Measurements from ENCODE around the gene FDXR. TPM values are rescaled to one million over a fixed set of nuclear protein-coding genes. Genes with fewer than 3 reads are reported as not detected.

The FDXR gene
- total and polyA plus RNA-seq, 9 of the 15 experiments (the other 6 are each of a cell fraction or from before 2014, with no cell fraction given), result 0.89 to 70.7 (median 30.9) TPM

DNA sequence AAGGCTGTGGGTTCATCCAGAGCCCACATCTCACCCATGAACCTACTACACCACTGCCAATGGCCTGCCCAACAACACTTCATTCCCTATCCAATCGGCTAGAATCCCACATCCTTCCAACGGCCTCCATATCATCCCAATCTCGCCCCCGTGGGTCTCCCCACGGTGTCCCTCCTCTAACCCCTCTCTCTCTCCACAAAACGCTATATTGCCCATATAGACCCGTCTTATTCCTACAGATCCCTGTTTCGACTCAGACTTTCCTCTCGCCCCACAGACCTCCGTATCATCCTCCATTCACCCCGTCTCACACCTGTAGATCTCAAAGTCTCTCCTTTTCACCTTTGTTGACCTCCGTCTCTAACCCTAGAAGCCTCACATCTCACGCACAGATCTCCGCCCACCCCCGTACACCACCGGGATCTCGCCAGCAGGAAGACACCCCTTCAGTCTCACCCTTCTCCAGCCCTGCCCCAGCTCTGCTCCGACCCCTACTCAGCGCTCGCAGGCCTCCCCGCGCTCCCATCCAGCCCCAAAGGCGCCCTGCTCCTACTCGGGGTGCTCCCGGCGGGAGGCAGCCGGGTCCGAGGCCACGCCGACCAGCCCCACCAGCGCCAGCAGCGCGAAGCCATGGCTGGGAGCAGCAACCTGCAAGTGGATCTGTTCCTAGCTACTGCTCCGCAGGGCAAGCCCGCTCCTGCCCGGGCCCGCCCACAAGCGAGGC lies at the start of gene FDXR (continued):
- TF ChIP-seq, protein P1, sequence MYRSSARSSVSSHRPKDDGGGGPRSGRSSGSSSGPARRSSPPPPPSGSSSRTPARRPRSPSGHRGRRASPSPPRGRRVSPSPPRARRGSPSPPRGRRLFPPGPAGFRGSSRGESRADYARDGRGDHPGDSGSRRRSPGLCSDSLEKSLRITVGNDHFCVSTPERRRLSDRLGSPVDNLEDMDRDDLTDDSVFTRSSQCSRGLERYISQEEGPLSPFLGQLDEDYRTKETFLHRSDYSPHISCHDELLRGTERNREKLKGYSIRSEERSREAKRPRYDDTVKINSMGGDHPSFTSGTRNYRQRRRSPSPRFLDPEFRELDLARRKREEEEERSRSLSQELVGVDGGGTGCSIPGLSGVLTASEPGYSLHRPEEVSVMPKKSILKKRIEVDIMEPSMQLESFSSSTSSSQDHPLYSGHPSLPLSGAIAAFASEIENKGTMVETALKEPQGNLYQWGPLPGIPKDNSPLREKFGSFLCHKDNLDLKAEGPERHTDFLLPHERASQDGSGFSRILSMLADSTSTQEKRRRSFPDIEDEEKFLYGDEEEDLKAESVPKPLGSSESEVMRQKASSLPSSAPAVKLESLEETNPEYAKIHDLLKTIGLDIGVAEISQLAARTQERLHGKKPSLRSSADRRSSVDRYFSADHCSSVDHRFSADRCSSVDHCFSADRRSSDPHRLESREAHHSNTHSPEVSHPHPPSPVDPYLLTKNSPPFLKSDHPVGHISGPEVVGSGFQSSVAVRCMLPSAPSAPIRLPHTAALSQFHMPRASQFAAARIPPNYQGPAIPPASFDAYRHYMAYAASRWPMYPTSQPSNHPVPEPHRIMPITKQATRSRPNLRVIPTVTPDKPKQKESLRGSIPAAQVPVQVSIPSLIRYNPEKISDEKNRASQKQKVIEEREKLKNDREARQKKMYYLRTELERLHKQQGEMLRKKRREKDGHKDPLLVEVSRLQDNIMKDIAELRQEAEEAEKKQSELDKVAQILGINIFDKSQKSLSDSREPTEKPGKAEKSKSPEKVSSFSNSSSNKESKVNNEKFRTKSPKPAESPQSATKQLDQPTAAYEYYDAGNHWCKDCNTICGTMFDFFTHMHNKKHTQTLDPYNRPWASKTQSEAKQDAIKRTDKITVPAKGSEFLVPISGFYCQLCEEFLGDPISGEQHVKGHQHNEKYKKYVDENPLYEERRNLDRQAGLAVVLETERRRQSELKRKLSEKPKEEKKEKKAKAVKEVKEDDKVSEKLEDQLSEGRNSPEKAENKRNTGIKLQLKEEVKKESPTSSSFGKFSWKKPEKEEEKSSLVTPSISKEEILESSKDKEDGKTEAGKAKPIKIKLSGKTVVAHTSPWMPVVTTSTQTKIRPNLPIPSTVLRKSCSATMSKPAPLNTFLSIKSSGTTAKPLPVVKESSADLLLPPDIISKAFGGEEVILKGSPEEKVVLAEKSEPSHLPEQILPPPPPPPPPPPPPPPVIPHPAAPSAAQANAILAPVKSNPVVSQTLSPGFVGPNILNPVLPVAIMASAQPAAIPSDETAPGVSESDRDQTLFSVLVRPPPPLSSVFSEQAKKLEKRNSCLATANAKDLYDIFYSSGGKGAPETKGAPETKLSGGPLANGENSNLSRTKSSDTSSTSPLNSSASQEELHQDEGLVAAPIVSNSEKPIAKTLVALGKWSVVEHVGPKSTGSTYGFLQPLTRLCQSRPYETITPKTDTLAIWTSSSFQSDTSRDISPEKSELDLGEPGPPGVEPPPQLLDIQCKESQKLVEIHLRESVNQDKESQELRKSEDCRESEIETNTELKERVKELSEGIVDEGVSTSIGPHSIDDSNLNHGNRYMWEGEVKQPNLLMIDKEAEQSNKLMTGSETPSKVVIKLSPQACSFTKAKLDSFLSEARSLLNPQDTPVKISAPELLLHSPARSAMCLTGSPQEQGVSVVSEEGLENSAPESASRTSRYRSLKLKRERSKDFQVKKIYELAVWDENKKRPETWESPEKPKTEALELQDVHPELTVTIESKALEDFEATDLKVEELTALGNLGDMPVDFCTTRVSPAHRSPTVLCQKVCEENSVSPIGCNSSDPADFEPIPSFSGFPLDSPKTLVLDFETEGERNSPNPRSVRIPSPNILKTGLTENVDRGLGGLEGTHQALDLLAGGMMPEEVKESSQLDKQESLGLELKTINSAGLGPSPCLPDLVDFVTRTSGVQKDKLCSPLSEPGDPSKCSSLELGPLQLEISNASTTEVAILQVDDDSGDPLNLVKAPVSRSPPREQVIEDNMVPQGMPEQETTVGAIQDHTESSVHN (IDR thresholded peaks at IDR 0.05; ENCODE audit: borderline replicate concordance in 1 of 2, low read depth in 1 of 2), result no peak
- TF ChIP-seq NCOA1 (IDR thresholded peaks at IDR 0.05; ENCODE audit: low read depth), result 0 out of 2 replicates have a peak, but pooled peaks have one; percentile 39
- TF ChIP-seq ZNF586 (CRISPR knock-in tag; conservative IDR thresholded peaks at IDR 0.05), result no peak
- TF ChIP-seq, protein P2, sequence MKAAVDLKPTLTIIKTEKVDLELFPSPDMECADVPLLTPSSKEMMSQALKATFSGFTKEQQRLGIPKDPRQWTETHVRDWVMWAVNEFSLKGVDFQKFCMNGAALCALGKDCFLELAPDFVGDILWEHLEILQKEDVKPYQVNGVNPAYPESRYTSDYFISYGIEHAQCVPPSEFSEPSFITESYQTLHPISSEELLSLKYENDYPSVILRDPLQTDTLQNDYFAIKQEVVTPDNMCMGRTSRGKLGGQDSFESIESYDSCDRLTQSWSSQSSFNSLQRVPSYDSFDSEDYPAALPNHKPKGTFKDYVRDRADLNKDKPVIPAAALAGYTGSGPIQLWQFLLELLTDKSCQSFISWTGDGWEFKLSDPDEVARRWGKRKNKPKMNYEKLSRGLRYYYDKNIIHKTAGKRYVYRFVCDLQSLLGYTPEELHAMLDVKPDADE (conservative IDR thresholded peaks at IDR 0.05; ENCODE audit: control insufficient read depth, low read depth, low read length), result no peak
- TF ChIP-seq FOXK1 (CRISPR knock-in tag; IDR thresholded peaks at IDR 0.05; ENCODE audit: borderline replicate concordance), result no peak
- TF ChIP-seq RAD21 (CRISPR knock-in tag; conservative IDR thresholded peaks at IDR 0.05 in 1 of 2, IDR thresholded peaks at IDR 0.05 in 1 of 2), result 0 out of 4 replicates have a peak, but pooled peaks of 1 of the 2 experiments have one; percentile 4
- TF ChIP-seq ZNF507 (tag; conservative IDR thresholded peaks at IDR 0.05), result no peak
- TF ChIP-seq ZNF668 (CRISPR knock-in tag; IDR thresholded peaks at IDR 0.05), result no peak
- TF ChIP-seq, protein P3, sequence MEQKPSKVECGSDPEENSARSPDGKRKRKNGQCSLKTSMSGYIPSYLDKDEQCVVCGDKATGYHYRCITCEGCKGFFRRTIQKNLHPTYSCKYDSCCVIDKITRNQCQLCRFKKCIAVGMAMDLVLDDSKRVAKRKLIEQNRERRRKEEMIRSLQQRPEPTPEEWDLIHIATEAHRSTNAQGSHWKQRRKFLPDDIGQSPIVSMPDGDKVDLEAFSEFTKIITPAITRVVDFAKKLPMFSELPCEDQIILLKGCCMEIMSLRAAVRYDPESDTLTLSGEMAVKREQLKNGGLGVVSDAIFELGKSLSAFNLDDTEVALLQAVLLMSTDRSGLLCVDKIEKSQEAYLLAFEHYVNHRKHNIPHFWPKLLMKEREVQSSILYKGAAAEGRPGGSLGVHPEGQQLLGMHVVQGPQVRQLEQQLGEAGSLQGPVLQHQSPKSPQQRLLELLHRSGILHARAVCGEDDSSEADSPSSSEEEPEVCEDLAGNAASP (IDR thresholded peaks at IDR 0.05), result no peak
- TF ChIP-seq BCOR (IDR thresholded peaks at IDR 0.05), result peak; percentile 60; the same call in 1 of the 2 replicates
